Aorta (tissue), 5 donors: ENCODE results near the gene ADCK2. TPM values are rescaled to one million over a fixed set of nuclear protein-coding genes. Genes with fewer than 3 reads are reported as not detected.
"Not testable (repeated sequence)": the region's sequence is repeated elsewhere in the genome, so short reads cannot be mapped to it uniquely, and the experiment has no call there.

ENCODE experiments used
- ATAC-seq: fragments of 200-7000 bp; cut with Tn5 transposase; one replicate; pipeline ENCODE4 v1.9.1; 2022; ENCODE audit warnings: moderate library complexity; ENCODE audit not compliant: low FRiP score
- DNase-seq, 2 donors: peaks; one replicate each; pipeline ENCODE4 v3.0.0-alpha.2; 2020
- H3K27ac ChIP-seq, 2 donors: one replicate each; pipeline ENCODE4 v1.5.1; 2013; ENCODE audit warnings: low read length in 2 of 2, mild to moderate bottlenecking in 2 of 2, moderate library complexity in 2 of 2, control low read depth in 1 of 2, inconsistent platforms in 1 of 2, low read depth in 1 of 2
- H3K27me3 ChIP-seq, 2 donors: one replicate each; pipeline ENCODE4 v1.6.1; 2013; ENCODE audit warnings: control low read depth in 1 of 2, low read length in 1 of 2, mild to moderate bottlenecking in 1 of 2, moderate library complexity in 1 of 2; ENCODE audit not compliant: insufficient read depth in 2 of 2, control insufficient read depth in 1 of 2
- H3K36me3 ChIP-seq, 2 donors: one replicate each; pipeline ENCODE4 v1.6.1; 2013; ENCODE audit warnings: control low read depth in 1 of 2, low read length in 1 of 2, mild to moderate bottlenecking in 1 of 2; ENCODE audit not compliant: insufficient read depth in 2 of 2, control insufficient read depth in 1 of 2
- H3K4me1 ChIP-seq, 2 donors: one replicate each; pipeline ENCODE4 v1.6.1; 2013; ENCODE audit warnings: low read length in 2 of 2, control low read depth in 1 of 2, mild to moderate bottlenecking in 1 of 2, moderate library complexity in 1 of 2; ENCODE audit not compliant: insufficient read depth in 2 of 2, control insufficient read depth in 1 of 2
- H3K4me3 ChIP-seq, 2 donors: one replicate each; pipeline ENCODE4 v1.5.1; 2013; ENCODE audit warnings: low read length in 2 of 2, control low read depth in 1 of 2, mild to moderate bottlenecking in 1 of 2
- H3K9me3 ChIP-seq: one replicate; pipeline ENCODE4 v1.6.1; 2013; ENCODE audit warnings: mild to moderate bottlenecking, low read length; ENCODE audit not compliant: control insufficient read depth
- WGBS, 2 donors: extraction: QIAGEN DNeasy Blood & Tissue Kit; methylation state at CpG; one replicate each; pipeline ENCODE4 v1.1.7; 2013; 5-methylcytosine and 5-hydroxymethylcytosine counted together
- intact Hi-C, 2 donors: fragments of 100-400 bp; cut with DNase I; formaldehyde crosslinking; loops; one replicate each; pipeline versions ENCODE4 v1.14.2 to v1.15.0; 2022
- polyA plus RNA-seq, 2 donors: library from polyadenylated mRNA; stranded (reverse); fragments of 200-250 nt; gene quantifications; one replicate each; pipeline ENCODE4 v1.2.3, GENCODE V29; 2013
- total RNA-seq, 2 donors: library from RNA; stranded (reverse); fragmentation: NEBNext Ultra II Directional; extraction: Animal tissue kit (Norgen Biotek cat#: 25700); gene quantifications; one replicate each; pipeline ENCODE4 v1.2.1, GENCODE V29; 2021
- donor health status: healthy with polysubstance abuse.
- donor health status: Bipolar disorder and iron deficiency.
- donor health status: DM: no; HTN: no; CAD: no.
- donor health status: DM: no; HTN: no; CAD: no.
- donor health status: DM: yes; HTN: yes; CAD: no.

The ADCK2 gene
- total and polyA plus RNA-seq, 4 donors: 10.9 to 15.8 (median 13.9) TPM

- Histone ChIP-seq H3K4me1 (no peaks in the 10 kb centered on the region), H3K9me3 (no peaks in the 10 kb centered on the region), H3K36me3 (peaks cover 0 to 3% of the 10 kb centered on the region in 2 donors), H3K27ac (no peak overlapping the region), H3K4me3 (no peak overlapping the region), H3K27me3 (no peaks in the 10 kb centered on the region)
- no peak for DNase-seq
- 71 to 80% methylated on average over 4 of the region's 4 CpGs for WGBS, 2 donors
- intact Hi-C loops: no loop called here
- ATAC-seq: no peak
Measured at GRCh38 chr7:140675726-140676125, 3.0 kb downstream of the ADCK2 start.

- no peak for ATAC-seq
- Histone ChIP-seq H3K4me3 (no peak overlapping the region), H3K27ac (no peak overlapping the region), H3K27me3 (no peaks in the 10 kb centered on the region), H3K36me3 (peaks cover 0 to 6% of the 10 kb centered on the region in 2 donors), H3K9me3 (no peaks in the 10 kb centered on the region), H3K4me1 (no peaks in the 10 kb centered on the region)
- no peak for DNase-seq
- 88 to 94% methylated on average over 3 of the region's 3 CpGs for WGBS, 2 donors
- intact Hi-C loops: no loop called here
Measured at GRCh38 chr7:140676306-140676705, 3.6 kb downstream of the ADCK2 start.

DNA sequence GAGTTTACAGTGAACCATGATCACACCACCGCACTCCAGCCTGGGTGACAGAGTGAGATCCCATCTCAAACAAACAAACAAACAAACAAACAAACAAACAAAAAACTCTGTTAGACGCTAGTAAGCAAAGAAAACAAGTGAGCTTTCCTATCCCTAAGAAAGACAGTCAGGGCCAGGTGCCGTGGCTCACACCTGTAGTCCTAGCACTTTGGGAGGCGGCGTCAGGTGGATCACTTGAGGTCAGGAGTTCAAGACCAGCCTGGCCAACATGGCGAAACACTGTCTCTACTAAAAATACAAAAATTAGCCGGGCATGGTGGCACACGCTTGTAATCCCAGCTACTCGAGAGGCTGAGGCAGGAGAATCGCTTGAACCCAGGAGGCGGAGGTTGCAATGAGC is 4.2 kb downstream of the ADCK2 start:
- H3K9me3 ChIP-seq, H3K27me3 ChIP-seq, intact Hi-C loops, H3K4me1 ChIP-seq, ATAC-seq, DNase-seq, H3K36me3 ChIP-seq, H3K4me3 ChIP-seq, H3K27ac ChIP-seq: not testable (repeated sequence)
- WGBS, 2 donors: 92 to 95% methylated on average over 11 of the region's 11 CpGs

DNA sequence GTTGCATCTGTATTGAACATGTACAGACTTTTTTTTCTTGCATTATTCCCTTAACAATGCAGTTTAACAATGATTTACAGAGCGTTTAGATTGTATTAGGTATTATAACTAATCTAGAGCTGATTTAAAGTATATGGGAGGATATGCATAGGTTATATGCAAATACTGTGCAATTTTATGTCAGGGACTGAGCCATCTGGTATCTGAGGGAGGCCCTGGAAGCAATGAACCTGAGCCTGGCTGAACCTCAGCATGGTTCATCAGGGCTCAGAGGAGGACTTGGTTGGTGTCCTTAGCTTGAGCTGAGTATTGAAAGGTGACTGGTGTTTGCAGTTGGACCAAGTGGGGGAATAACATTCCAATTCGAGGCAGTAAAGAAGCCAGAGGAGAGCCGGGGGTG is 4.8 kb downstream of the ADCK2 start:
- Histone ChIP-seq H3K27ac (no peak overlapping the region), H3K27me3 (no peaks in the 10 kb centered on the region), H3K4me3 (no peak overlapping the region), H3K9me3 (no peaks in the 10 kb centered on the region), H3K4me1 (no peaks in the 10 kb centered on the region), H3K36me3 (peaks cover 4 to 6% of the 10 kb centered on the region in 2 donors)
- 88 to 89% methylated on average over 3 of the region's 3 CpGs for WGBS, 2 donors
- intact Hi-C loops: no loop called here
- no peak for ATAC-seq
- DNase-seq: no peak

GRCh38 chr7:140678081-140678815 is 5.5 kb downstream of the ADCK2 start:
- Histone ChIP-seq H3K4me1 (no peaks in the 10 kb centered on the region), H3K36me3 (peaks cover 4 to 6% of the 10 kb centered on the region in 2 donors), H3K9me3 (no peaks in the 10 kb centered on the region), H3K27me3 (no peaks in the 10 kb centered on the region), H3K4me3 (no peak overlapping the region), H3K27ac (no peak overlapping the region)
- DNase-seq (peak in 1 of 2 donors; percentile 72), ATAC-seq (no peak)
- WGBS, 2 donors: 94% methylated on average over 20 of the region's 20 CpGs
- intact Hi-C loops: no loop called here

DNA sequence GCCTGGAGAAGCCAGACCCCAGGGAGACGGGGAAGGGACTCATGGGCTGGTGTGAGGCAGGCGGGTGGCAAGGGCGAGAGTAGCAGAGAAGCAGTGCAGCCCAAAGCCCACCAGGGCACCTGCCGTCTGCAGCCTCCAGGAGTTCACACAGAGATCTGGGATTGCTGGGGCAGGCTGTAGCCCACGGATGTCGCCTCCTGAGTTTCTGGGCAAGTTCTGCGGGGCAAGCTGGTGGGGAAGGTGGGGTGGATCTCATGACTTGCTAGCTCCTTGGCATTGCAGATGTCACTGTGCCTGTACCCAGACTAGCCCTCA is 6.0 kb downstream of the ADCK2 start:
- Histone ChIP-seq H3K4me1 (no peaks in the 10 kb centered on the region), H3K9me3 (no peaks in the 10 kb centered on the region), H3K27me3 (no peaks in the 10 kb centered on the region), H3K36me3 (peaks cover 4 to 6% of the 10 kb centered on the region in 2 donors), H3K4me3 (no peak overlapping the region), H3K27ac (no peak overlapping the region)
- DNase-seq (peak in 1 of 2 donors; percentile 59), ATAC-seq (no peak)
- 86 to 91% methylated on average over 7 of the region's 7 CpGs for WGBS, 2 donors
- intact Hi-C loops: no loop called here

DNA sequence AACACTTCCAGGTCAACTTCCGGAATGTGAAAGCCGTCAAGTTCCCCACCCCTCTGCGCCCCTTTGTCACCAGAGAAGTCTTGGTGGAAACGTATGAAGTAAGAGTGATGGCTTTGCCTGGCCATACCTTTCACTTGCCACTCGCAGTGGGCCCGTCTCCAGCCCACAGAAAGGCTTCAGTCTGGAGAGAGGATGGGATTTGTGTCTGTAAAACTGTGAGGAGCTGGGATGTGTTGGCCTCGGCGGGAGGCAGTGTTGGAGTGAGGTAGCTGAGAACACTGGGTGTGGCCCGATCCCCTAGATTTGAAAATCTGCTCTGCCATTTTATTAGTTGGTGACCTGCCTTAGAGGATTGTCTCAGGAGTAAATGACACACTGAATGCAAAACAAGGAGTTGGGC is 6.4 kb downstream of the ADCK2 start:
- no peak overlapping the region for H3K27ac ChIP-seq
- H3K4me3 ChIP-seq: no peak overlapping the region
- H3K4me1 ChIP-seq: no peaks in the 10 kb centered on the region
- intact Hi-C loops: no loop called here
- no peaks in the 10 kb centered on the region for H3K27me3 ChIP-seq
- ATAC-seq: no peak
- H3K9me3 ChIP-seq: no peaks in the 10 kb centered on the region
- no peak for DNase-seq
- WGBS, 2 donors: 91 to 94% methylated on average over 9 of the region's 9 CpGs
- H3K36me3 ChIP-seq: peaks cover 4 to 6% of the 10 kb centered on the region in 2 donors

GRCh38 chr7:140680886-140681285 is 8.1 kb downstream of the ADCK2 start:
- H3K27ac ChIP-seq: no peak overlapping the region
- 90% methylated on average over 7 of the region's 7 CpGs for WGBS, 2 donors
- H3K4me3 ChIP-seq: no peak overlapping the region
- no peaks in the 10 kb centered on the region for H3K4me1 ChIP-seq
- no peaks in the 10 kb centered on the region for H3K9me3 ChIP-seq
- intact Hi-C loops: no loop called here
- peaks cover 4 to 8% of the 10 kb centered on the region in 2 donors for H3K36me3 ChIP-seq
- DNase-seq (no peak), ATAC-seq (no peak)
- no peaks in the 10 kb centered on the region for H3K27me3 ChIP-seq

- intact Hi-C loops: no loop called here
- H3K4me1 ChIP-seq: no peaks in the 10 kb centered on the region
- H3K27ac ChIP-seq: no peak overlapping the region
- peaks cover 4 to 8% of the 10 kb centered on the region in 2 donors for H3K36me3 ChIP-seq
- H3K27me3 ChIP-seq: no peaks in the 10 kb centered on the region
- no peaks in the 10 kb centered on the region for H3K9me3 ChIP-seq
- ATAC-seq: no peak
- WGBS, 2 donors: 96% methylated on average over 3 of the region's 3 CpGs
- no peak for DNase-seq
- H3K4me3 ChIP-seq: no peak overlapping the region
Measured at GRCh38 chr7:140681766-140682165, 9.0 kb downstream of the ADCK2 start.
